Left lung (tissue), 10 donors: Measurements from ENCODE around the gene TRIM54. TPM values are rescaled to one million over a fixed set of nuclear protein-coding genes. Genes with fewer than 3 reads are reported as not detected.
A peak's percentile ranks its signal among the peaks of the same experiment; 100 is the strongest.

Source experiments
- ATAC-seq: fragments of 200-7000 bp; cut with Tn5 transposase; one replicate; pipeline ENCODE4 v1.9.1; 2020; ENCODE audit warnings: moderate library complexity
- DNase-seq, 4 donors: peaks; one replicate each; pipeline ENCODE4 v3.0.0-alpha.2; 2013 to 2020
- H3K27ac ChIP-seq, 2 donors: fragments of 200-600 bp; sonication (generic) in 1 of 2; one replicate each; pipeline versions ENCODE4 v1.5.0 to v1.8.0; 2020 to 2021
- H3K27me3 ChIP-seq, 2 donors: fragments of 200-600 bp; sonication (generic) in 1 of 2; one replicate each; pipeline versions ENCODE4 v1.5.0 to v1.8.0; 2020 to 2021
- H3K36me3 ChIP-seq, 2 donors: fragments of 200-600 bp; sonication (generic) in 1 of 2; one replicate each; pipeline versions ENCODE4 v1.5.0 to v1.8.0; 2020 to 2021
- H3K4me1 ChIP-seq, 2 donors: fragments of 200-600 bp; one replicate each; pipeline ENCODE4 v1.8.0; 2021
- H3K4me3 ChIP-seq, 2 donors: fragments of 200-600 bp; sonication (generic) in 1 of 2; one replicate each; pipeline versions ENCODE4 v1.5.0 to v1.8.0; 2020 to 2021; ENCODE audit warnings: mild to moderate bottlenecking in 1 of 2
- H3K9me3 ChIP-seq, 2 donors: fragments of 200-600 bp; sonication (generic) in 1 of 2; one replicate each; pipeline versions ENCODE4 v1.5.0 to v1.8.0; 2020 to 2021
- CTCF ChIP-seq, 2 donors: fragments of 200-600 bp; sonication (generic) in 1 of 2; IDR thresholded peaks; one replicate each; pipeline versions ENCODE4 v1.5.0 to v1.8.0; 2021; ENCODE audit warnings: antibody characterized with exemption in 2 of 2
- intact Hi-C, 2 donors: fragments of 100-400 bp; cut with DNase I; formaldehyde crosslinking; loops; one replicate each; pipeline versions ENCODE4 v1.11.2 to v1.14.2; 2022
- polyA plus RNA-seq, 6 donors: library from polyadenylated mRNA; unstranded; fragments of 120-200 nt; gene quantifications; one replicate each; pipeline ENCODE4 v1.2.1, GENCODE V29; 2013; ENCODE audit not compliant: insufficient read length in 6 of 6
- total RNA-seq, 2 donors: library from RNA; stranded (reverse); fragmentation: NEBNext Ultra II Directional; extraction: Animal tissue kit (Norgen Biotek cat#: 25700); gene quantifications; one replicate each; pipeline ENCODE4 v1.2.1, GENCODE V29; 2021
- donor health status: DM: no; HTN: yes; CAD: no.
- donor health status: DM: no; HTN: no; CAD: no.

Gene TRIM54
- total and polyA plus RNA-seq, 8 donors = 0.07 to 0.17 (median 0.09) TPM; not detected in 2

- ATAC-seq (no peak), DNase-seq (no peak)
- Histone ChIP-seq H3K27ac (no peak overlapping the region), H3K4me1 (peaks cover 0 to 4% of the 10 kb centered on the region in 2 donors), H3K27me3 (peaks cover 0 to 29% of the 10 kb centered on the region in 2 donors), H3K36me3 (no peaks in the 10 kb centered on the region), H3K9me3 (no peaks in the 10 kb centered on the region), H3K4me3 (no peak overlapping the region)
- no peak for TF ChIP-seq CTCF (IDR thresholded peaks at IDR 0.05)
- intact Hi-C loops = loop anchor here in 1 of 2 donors (10.0 kb wide), 1 partner anchor 187 kb away; no protein-coding TSS in a partner anchor
Measured at GRCh38 chr2:27281442-27281841, 787 bp upstream of the TRIM54 start.

- no peak overlapping the region for H3K27ac ChIP-seq
- intact Hi-C loops = loop anchor here in 1 of 2 donors (10.0 kb wide), 1 partner anchor 188 kb away; no protein-coding TSS in a partner anchor
- TF ChIP-seq CTCF (IDR thresholded peaks at IDR 0.05) = no peak
Measured at GRCh38 chr2:27282892-27283291, 663 bp downstream of the TRIM54 start.

GRCh38 chr2:27284996-27285395, 2.8 kb downstream of the TRIM54 start:
- intact Hi-C loops = loop anchor here in 1 of 2 donors (10.0 kb wide), 1 partner anchor 190 kb away; no protein-coding TSS in a partner anchor
- ATAC-seq (no peak), DNase-seq (no peak)
- no peak overlapping the region for H3K4me3 ChIP-seq
- TF ChIP-seq CTCF (IDR thresholded peaks at IDR 0.05) = no peak
- H3K4me1 ChIP-seq = peaks cover 0 to 3% of the 10 kb centered on the region in 2 donors
- no peak overlapping the region for H3K27ac ChIP-seq
- H3K27me3 ChIP-seq = peaks cover 0 to 25% of the 10 kb centered on the region in 2 donors
- H3K36me3 ChIP-seq = no peaks in the 10 kb centered on the region
- no peaks in the 10 kb centered on the region for H3K9me3 ChIP-seq

More at GRCh38 chr2:27282892-27283291, 663 bp downstream of the TRIM54 start:
- Histone ChIP-seq H3K27me3 (peaks cover 0 to 23% of the 10 kb centered on the region in 2 donors), H3K4me3 (no peak overlapping the region), H3K4me1 (peaks cover 0 to 4% of the 10 kb centered on the region in 2 donors), H3K36me3 (no peaks in the 10 kb centered on the region), H3K9me3 (no peaks in the 10 kb centered on the region)
- ATAC-seq (peak; percentile 22), DNase-seq (no peak)

- no peak for TF ChIP-seq CTCF (IDR thresholded peaks at IDR 0.05)
- Histone ChIP-seq H3K4me3 (no peak overlapping the region), H3K27ac (no peak overlapping the region), H3K4me1 (no peaks in the 10 kb centered on the region), H3K27me3 (peaks cover 0 to 28% of the 10 kb centered on the region in 2 donors), H3K36me3 (no peaks in the 10 kb centered on the region), H3K9me3 (no peaks in the 10 kb centered on the region)
- ATAC-seq (no peak), DNase-seq (no peak)
- intact Hi-C loops = loop anchor here in 1 of 2 donors (10.0 kb wide), 1 partner anchor 191 kb away; no protein-coding TSS in a partner anchor
Measured at GRCh38 chr2:27285481-27285880, 3.3 kb downstream of the TRIM54 start.

- H3K27ac ChIP-seq = no peak overlapping the region
- intact Hi-C loops = loop anchor here in 1 of 2 donors (10.0 kb wide), 1 partner anchor 194 kb away; no protein-coding TSS in a partner anchor
Measured at GRCh38 chr2:27288610-27289009, 6.4 kb downstream of the TRIM54 start.

More at GRCh38 chr2:27288610-27289009, 6.4 kb downstream of the TRIM54 start:
- no peak for TF ChIP-seq CTCF (IDR thresholded peaks at IDR 0.05)
- no peaks in the 10 kb centered on the region for H3K36me3 ChIP-seq
- H3K9me3 ChIP-seq = no peaks in the 10 kb centered on the region
- no peak for ATAC-seq
- H3K27me3 ChIP-seq = peaks cover 0 to 19% of the 10 kb centered on the region in 2 donors
- DNase-seq = no peak
- H3K4me1 ChIP-seq = no peaks in the 10 kb centered on the region
- no peak overlapping the region for H3K4me3 ChIP-seq
